Thoracic aorta (tissue), 2 donors: ENCODE data around the gene FADS6. TPM values are rescaled to one million over a fixed set of nuclear protein-coding genes. Genes with fewer than 3 reads are reported as not detected.

Experiments
- ATAC-seq: fragments of 150-250 bp; one replicate; pipeline ENCODE4 v1.8.0; 2017; ENCODE audit warnings: low read depth; ENCODE audit not compliant: insufficient number of reproducible peaks, low FRiP score
- DNase-seq: peaks from one replicate; pipeline ENCODE4 v3.0.0-alpha.2; 2020; ENCODE audit warnings: low spot score
- H3K27ac ChIP-seq, 2 donors: fragments of 200-600 bp; sonication (generic); 1 replicate in 1 of 2; 2 replicates in 1 of 2; pipeline ENCODE4 v1.5.1; 2016; ENCODE audit warnings: mild to moderate bottlenecking in 2 of 2, moderate library complexity in 2 of 2
- H3K27me3 ChIP-seq: fragments of 200-600 bp; sonication (generic); replicated peaks from 2 replicates; pipeline ENCODE4 v1.6.0; 2016; ENCODE audit warnings: mild to moderate bottlenecking; ENCODE audit not compliant: insufficient read depth
- H3K36me3 ChIP-seq: fragments of 200-600 bp; sonication (generic); one replicate; pipeline ENCODE4 v1.5.1; 2016
- H3K4me1 ChIP-seq, 2 donors: fragments of 200-600 bp; sonication (generic); 1 replicate in 1 of 2; 2 replicates in 1 of 2; pipeline versions ENCODE4 v1.5.1 to v1.6.0; 2016; ENCODE audit warnings: low read depth in 2 of 2, mild to moderate bottlenecking in 1 of 2; ENCODE audit not compliant: control insufficient read depth in 1 of 2
- H3K4me3 ChIP-seq: fragments of 200-600 bp; sonication (generic); 2 replicates; pipeline ENCODE4 v1.5.1; 2016; ENCODE audit warnings: mild to moderate bottlenecking
- H3K9me3 ChIP-seq: fragments of 200-600 bp; sonication (generic); 2 replicates; pipeline ENCODE4 v1.5.1; 2016
- CTCF ChIP-seq: fragments of 200-600 bp; sonication (generic); IDR thresholded peaks from one replicate; pipeline ENCODE4 v1.5.1; 2019; ENCODE audit warnings: antibody characterized with exemption
- total RNA-seq, 2 donors: library from RNA; depleted of rRNA; stranded (reverse); fragments of >200 nt; gene quantifications; one replicate each; pipeline versions ENCODE4 v1.1.0 to v1.2.3, GENCODE V29; 2016

FADS6 gene
- total RNA-seq, 2 donors from 2014 or later, result not detected

DNA sequence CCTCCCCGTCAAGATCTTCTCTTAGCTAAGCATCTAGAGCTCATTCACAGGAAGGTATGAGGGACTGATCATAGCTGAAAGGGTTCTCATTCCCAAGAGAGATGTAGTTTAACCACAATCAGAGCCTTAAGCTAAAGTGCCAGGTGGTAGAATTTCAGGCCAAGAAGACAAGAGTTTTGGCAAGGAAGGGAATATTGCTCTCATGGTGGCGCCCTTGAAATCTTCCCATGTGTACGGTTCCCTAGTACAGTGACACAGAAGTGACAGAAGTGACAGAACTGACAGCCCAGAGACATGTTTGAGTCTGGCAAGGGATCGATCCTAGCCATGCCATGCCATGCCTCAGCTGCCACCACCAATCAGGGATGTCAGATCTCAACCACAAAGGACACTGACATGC is 36.2 kb downstream of the FADS6 start:
- Histone ChIP-seq H3K4me3 (no peak overlapping the region), H3K9me3 (no peaks in the 10 kb centered on the region), H3K27me3 (no peaks in the 10 kb centered on the region), H3K36me3 (no peaks in the 10 kb centered on the region), H3K4me1 (peaks cover 20 to 32% of the 10 kb centered on the region in 2 donors), H3K27ac (no peak overlapping the region)
- DNase-seq (no peak), ATAC-seq (no peak)
- no peak for TF ChIP-seq CTCF

DNA sequence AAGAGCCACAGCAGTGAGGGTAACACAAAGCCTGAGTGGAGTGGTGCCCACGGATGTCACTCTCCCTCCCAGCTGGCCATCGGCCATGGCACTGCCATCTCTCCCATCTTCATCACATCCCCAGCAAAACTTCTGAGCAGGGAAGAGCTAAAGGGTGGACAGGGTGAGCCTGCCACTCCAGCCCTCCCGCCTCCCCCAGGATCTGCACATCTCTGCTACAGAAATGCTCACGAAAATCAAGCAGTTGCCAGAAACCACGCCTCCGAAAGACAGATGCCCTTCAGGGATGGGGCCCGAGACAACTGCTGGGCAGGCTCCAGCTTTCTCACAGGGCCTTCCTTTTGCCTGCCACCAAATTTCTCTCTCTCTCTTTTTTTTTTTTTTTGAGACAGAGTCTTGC is 37.3 kb downstream of the FADS6 start:
- no peak for TF ChIP-seq CTCF
- ATAC-seq (no peak), DNase-seq (no peak)
- H3K4me3 ChIP-seq, result no peak overlapping the region
- peaks cover 12 to 25% of the 10 kb centered on the region in 2 donors for H3K4me1 ChIP-seq
- H3K9me3 ChIP-seq, result no peaks in the 10 kb centered on the region
- H3K36me3 ChIP-seq, result no peaks in the 10 kb centered on the region
- no peak overlapping the region for H3K27ac ChIP-seq
- H3K27me3 ChIP-seq, result no peaks in the 10 kb centered on the region

DNA sequence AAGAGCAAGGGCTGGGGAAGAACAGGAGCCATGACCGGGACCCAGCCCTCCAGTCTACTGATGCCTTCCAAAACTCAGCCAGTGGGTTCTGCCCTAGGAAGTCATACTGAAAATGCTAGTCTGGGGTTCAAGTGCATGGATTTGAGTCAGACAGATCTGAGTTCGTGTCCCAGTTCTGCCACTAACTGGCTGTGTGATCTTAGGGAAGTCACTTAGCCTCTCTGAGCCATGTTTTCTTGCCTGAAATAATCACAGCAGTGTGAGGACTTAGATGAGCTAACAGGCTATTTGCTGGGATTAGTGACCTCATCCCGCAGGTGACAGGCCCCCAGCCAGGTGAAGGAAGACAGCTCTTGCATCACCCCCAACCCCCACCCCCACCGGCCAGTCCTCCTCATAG is 38.1 kb downstream of the FADS6 start:
- Histone ChIP-seq H3K27me3 (no peaks in the 10 kb centered on the region), H3K4me1 (peaks cover 4 to 17% of the 10 kb centered on the region in 2 donors), H3K4me3 (no peak overlapping the region), H3K27ac (no peak overlapping the region), H3K9me3 (no peaks in the 10 kb centered on the region), H3K36me3 (no peaks in the 10 kb centered on the region)
- DNase-seq (no peak), ATAC-seq (no peak)
- no peak for TF ChIP-seq CTCF

GRCh38 chr17:74854792-74855191 is 38.6 kb downstream of the FADS6 start:
- DNase-seq, result no peak
- Histone ChIP-seq H3K27ac (no peak overlapping the region), H3K9me3 (no peaks in the 10 kb centered on the region), H3K4me1 (peaks cover 0 to 12% of the 10 kb centered on the region in 2 donors), H3K36me3 (no peaks in the 10 kb centered on the region), H3K4me3 (no peak overlapping the region), H3K27me3 (no peaks in the 10 kb centered on the region)
- TF ChIP-seq CTCF, result no peak
- ATAC-seq, result no peak

DNA sequence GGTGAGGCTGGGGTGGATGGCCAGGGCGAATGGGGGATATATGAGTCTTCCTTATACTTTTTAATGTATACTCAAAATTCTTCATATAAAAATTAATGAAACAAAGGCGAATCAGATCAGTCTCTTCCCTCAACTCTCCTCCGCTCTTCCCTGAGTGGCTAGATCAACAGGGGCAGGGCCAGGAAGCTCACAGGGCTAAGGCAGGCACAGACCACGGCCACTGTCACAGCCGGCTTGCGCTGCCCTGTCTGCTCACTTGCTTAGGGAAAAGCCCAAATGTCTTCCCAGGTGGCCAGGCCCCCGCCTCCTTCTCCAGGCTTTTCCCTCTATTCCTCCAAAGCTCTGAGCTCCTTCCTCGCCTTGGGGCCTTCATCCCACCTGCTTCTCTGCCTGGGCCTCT is 39.8 kb downstream of the FADS6 start:
- Histone ChIP-seq H3K4me3 (no peak overlapping the region), H3K9me3 (no peaks in the 10 kb centered on the region), H3K27ac (no peak overlapping the region), H3K4me1 (peaks cover 0 to 8% of the 10 kb centered on the region in 2 donors), H3K27me3 (no peaks in the 10 kb centered on the region), H3K36me3 (no peaks in the 10 kb centered on the region)
- TF ChIP-seq CTCF, result no peak
- no peak for ATAC-seq
- DNase-seq, result no peak
